ENCODE results near the gene RIC3.

DNA sequence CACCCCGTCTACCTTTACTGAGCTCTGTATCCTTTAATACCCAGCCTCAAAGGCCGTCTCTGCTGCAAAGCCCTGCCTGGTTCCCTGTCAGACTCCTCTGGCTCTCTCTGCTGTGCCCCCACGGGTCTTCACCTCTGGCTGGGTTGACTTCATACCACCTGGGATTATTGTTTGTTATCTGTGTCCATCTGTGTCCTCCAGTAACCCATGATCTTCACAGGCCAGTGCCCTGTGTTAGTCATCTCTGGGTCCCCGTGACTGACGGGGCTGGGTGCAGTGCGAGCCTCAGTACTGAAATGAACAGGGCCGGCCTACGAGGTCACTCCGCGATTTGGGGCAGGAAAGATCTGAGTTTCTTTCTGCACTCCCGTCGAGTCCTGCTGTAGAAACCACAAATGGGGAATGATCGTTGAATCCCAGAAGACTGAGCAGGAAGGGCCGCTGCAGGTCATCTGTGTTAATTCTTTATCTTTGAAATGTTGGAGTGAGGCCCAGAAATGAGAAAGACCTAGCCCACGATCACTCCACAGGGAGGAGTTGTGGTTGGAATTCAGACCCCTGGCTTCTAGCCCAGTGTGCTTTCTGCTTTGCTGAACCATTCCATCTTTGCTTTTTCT is 100.1 kb downstream of the RIC3 start:
- TF ChIP-seq, protein P1, sequence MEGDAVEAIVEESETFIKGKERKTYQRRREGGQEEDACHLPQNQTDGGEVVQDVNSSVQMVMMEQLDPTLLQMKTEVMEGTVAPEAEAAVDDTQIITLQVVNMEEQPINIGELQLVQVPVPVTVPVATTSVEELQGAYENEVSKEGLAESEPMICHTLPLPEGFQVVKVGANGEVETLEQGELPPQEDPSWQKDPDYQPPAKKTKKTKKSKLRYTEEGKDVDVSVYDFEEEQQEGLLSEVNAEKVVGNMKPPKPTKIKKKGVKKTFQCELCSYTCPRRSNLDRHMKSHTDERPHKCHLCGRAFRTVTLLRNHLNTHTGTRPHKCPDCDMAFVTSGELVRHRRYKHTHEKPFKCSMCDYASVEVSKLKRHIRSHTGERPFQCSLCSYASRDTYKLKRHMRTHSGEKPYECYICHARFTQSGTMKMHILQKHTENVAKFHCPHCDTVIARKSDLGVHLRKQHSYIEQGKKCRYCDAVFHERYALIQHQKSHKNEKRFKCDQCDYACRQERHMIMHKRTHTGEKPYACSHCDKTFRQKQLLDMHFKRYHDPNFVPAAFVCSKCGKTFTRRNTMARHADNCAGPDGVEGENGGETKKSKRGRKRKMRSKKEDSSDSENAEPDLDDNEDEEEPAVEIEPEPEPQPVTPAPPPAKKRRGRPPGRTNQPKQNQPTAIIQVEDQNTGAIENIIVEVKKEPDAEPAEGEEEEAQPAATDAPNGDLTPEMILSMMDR (IDR thresholded peaks at IDR 0.05): no peak
- peak in 1 of 3 donors; percentile 3 for TF ChIP-seq POLR2AphosphoS5 (IDR thresholded peaks at IDR 0.05)
- no peak for TF ChIP-seq POLR2A (IDR thresholded peaks at IDR 0.05)
- no peak for TF ChIP-seq EP300 (IDR thresholded peaks at IDR 0.05)
